ENCODE data around the gene TNIP1. TPM values are rescaled to one million over a fixed set of nuclear protein-coding genes. Genes with fewer than 3 reads are reported as not detected.

The TNIP1 gene
- total RNA-seq, 2 experiments from 2014 or later = 110 to 115 TPM

DNA sequence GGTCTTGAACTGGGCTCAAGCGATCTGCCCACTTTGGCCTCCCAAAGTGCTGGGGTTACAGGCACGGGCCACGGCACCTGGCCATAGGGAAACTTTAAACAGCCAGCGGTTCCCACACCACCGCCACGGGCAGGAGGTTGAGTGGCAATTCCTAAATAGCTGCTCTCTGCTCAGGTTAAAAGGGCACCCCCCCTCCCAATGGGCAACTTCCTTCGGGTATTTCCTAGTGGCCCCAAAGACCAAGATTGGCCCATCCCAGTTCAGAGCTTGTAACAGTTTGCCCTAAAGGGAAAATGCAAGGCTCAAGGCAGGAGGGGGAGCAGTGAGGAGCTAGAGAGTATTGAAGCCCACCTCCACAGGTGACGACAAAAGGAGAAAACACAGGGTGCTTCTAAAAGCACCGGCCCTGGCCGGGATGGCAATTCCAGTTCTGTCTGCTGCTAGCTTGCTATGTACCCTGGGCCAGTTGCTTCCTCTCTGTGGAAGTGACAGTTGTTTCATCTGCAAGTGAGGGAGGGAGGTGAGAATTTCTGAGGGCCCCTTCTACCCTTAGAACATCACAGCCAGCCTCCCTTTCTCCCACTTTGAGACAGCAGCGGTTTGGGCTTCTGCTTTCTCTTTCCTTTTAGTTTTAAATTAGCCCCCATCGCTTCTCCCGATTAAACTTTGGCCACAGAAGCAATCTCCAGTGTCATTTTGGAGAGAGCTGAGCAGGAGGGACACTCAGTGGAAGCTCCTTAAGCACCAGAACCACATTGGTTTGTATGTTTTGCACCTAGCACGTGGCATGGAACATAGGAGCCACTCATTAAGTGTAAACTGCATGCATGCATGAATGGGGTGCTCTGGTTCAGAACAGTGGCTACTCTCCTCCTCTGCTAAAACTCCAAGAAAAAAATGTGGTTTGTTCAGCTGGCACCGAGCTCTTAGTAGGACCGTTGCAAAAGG lies 17.3 kb upstream of the TNIP1 start:
- Mint-ChIP-seq H3K4me3 (no peak overlapping the region), H3K36me3 (ENCODE audit: low read depth) (peaks cover 42% of the 10 kb centered on the region), H3K27me3 (no peaks in the 10 kb centered on the region), H3K4me1 (ENCODE audit: low read depth) (peaks cover 81% of the 10 kb centered on the region), H3K27ac (peak overlapping the region; percentile 80), H3K9me3 (no peaks in the 10 kb centered on the region)
- Histone ChIP-seq H3K9me3 (ENCODE audit: control insufficient read depth in 1 of 2, insufficient read depth in 1 of 2, low read length in 2 of 2) (no peaks in the 10 kb centered on the region), H3K27ac (ENCODE audit: low read depth in 1 of 2, low read length in 2 of 2) (peak overlapping the region; percentile 18 to 53), H3K27me3 (ENCODE audit: control insufficient read depth in 1 of 2, insufficient read depth in 2 of 2, low read length in 2 of 2) (no peaks in the 10 kb centered on the region), H3K4me1 (ENCODE audit: insufficient read depth, low read length) (peaks cover 66% of the 10 kb centered on the region), H3K36me3 (ENCODE audit: insufficient read depth, low read length) (peaks cover 31% of the 10 kb centered on the region), H3K4me3 (ENCODE audit: low read length) (no peak overlapping the region)
- ATAC-seq (ENCODE audit: poor library complexity) (peak; percentile 36), DNase-seq (peak in 3 of 14 experiments; percentile 55 to 74 (median 58))
- intact Hi-C loops (cut with DNase I, micrococcal nuclease) = no loop called here
- ChIA-PET CTCF (interaction anchor here (1.3 to 2.6 kb wide), 6 partner anchors 9 to 67 kb away, joined by 3 to 10 read pairs (median 4); no protein-coding TSS in a partner anchor), POLR2A (interaction anchor here (0.6 to 1.9 kb wide), 8 partner anchors 9 to 55 kb away, joined by 3 to 8 read pairs (median 4); partner anchors contain the start of gene TNIP1)
- TF ChIP-seq, protein P1, sequence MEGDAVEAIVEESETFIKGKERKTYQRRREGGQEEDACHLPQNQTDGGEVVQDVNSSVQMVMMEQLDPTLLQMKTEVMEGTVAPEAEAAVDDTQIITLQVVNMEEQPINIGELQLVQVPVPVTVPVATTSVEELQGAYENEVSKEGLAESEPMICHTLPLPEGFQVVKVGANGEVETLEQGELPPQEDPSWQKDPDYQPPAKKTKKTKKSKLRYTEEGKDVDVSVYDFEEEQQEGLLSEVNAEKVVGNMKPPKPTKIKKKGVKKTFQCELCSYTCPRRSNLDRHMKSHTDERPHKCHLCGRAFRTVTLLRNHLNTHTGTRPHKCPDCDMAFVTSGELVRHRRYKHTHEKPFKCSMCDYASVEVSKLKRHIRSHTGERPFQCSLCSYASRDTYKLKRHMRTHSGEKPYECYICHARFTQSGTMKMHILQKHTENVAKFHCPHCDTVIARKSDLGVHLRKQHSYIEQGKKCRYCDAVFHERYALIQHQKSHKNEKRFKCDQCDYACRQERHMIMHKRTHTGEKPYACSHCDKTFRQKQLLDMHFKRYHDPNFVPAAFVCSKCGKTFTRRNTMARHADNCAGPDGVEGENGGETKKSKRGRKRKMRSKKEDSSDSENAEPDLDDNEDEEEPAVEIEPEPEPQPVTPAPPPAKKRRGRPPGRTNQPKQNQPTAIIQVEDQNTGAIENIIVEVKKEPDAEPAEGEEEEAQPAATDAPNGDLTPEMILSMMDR (IDR thresholded peaks at IDR 0.05) = no peak

DNA sequence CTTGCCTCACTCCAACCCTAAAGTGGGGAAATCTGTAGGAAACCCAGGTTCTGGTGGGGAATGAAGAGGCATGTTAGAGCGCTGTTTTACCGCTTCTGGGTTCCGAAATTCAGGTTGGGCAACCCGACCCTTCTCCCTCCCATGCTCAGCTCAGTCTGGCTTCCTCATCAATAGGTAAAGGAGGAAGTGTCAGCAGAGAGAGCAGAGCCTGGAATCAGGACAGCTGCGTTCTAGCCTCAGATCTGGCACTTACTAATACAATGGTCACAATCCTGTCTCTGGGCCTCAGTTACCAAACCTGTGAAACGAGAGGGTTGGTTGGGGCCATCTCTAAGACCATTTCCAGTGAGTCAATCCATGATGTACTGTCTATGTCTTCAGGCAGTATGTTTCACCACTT lies 16.2 kb upstream of the TNIP1 start:
- intact Hi-C loops (cut with DNase I, micrococcal nuclease) = no loop called here
- POLR2A ChIA-PET = interaction anchor here (1.3 to 1.9 kb wide), 3 partner anchors 10 to 17 kb away, joined by 5 read pairs; partner anchors contain the start of gene TNIP1
- H3K9me3 Mint-ChIP-seq = no peaks in the 10 kb centered on the region
- peak overlapping the region; percentile 80 for H3K27ac Mint-ChIP-seq
- CTCF ChIA-PET = interaction anchor here (2.6 kb wide), 1 partner anchor 19 kb away, joined by 10 read pairs; no protein-coding TSS in a partner anchor
- DNase-seq (peak in 2 of 14 experiments; percentile 50 to 63), ATAC-seq (ENCODE audit: poor library complexity) (no peak)
- H3K4me1 Mint-ChIP-seq (ENCODE audit: low read depth) = peaks cover 88% of the 10 kb centered on the region
- no peak overlapping the region for H3K4me3 Mint-ChIP-seq
- peaks cover 24% of the 10 kb centered on the region for H3K36me3 ChIP-seq (ENCODE audit: insufficient read depth, low read length)
- H3K27me3 Mint-ChIP-seq = no peaks in the 10 kb centered on the region
- H3K27me3 ChIP-seq (ENCODE audit: control insufficient read depth in 1 of 2, insufficient read depth in 2 of 2, low read length in 2 of 2) = no peaks in the 10 kb centered on the region
- TF ChIP-seq, protein P1 (IDR thresholded peaks at IDR 0.05) = no peak
- no peak overlapping the region for H3K27ac ChIP-seq (ENCODE audit: low read depth in 1 of 2, low read length in 2 of 2)
- peaks cover 71% of the 10 kb centered on the region for H3K4me1 ChIP-seq (ENCODE audit: insufficient read depth, low read length)
- no peaks in the 10 kb centered on the region for H3K9me3 ChIP-seq (ENCODE audit: control insufficient read depth in 1 of 2, insufficient read depth in 1 of 2, low read length in 2 of 2)
- no peak overlapping the region for H3K4me3 ChIP-seq (ENCODE audit: low read length)
- peaks cover 33% of the 10 kb centered on the region for H3K36me3 Mint-ChIP-seq (ENCODE audit: low read depth)

DNA sequence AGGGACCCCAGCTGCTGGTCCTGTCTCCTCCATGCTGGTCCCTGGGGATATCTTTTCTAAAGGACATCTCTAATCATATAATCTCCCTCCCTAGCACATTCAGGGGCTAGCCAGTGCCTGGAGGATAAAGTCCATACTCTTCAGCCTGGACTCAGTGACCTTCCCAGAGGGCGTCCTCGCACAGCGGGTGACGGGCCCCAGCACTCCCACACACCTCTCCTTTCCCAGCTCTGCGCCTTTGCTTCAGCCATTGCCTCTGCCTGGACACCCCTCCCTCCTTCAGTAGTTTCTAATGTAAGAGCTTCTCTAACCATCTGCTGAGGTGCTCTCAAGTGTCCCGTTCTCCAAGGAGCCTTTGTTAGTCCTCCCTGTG lies 15.2 kb upstream of the TNIP1 start:
- H3K27me3 Mint-ChIP-seq = no peaks in the 10 kb centered on the region
- DNase-seq (no peak), ATAC-seq (ENCODE audit: poor library complexity) (no peak)
- ChIA-PET POLR2A (interaction anchor here (1.1 to 1.9 kb wide), 3 partner anchors 9 to 16 kb away, joined by 3 to 5 read pairs (median 5); no protein-coding TSS in a partner anchor), CTCF (interaction anchor here (0.9 kb wide), 1 partner anchor 19 kb away, joined by 3 read pairs; no protein-coding TSS in a partner anchor)
- peak overlapping the region in 1 of 2 donors; percentile 48 for H3K27ac ChIP-seq (ENCODE audit: low read depth in 1 of 2, low read length in 2 of 2)
- peaks cover 13% of the 10 kb centered on the region for H3K36me3 ChIP-seq (ENCODE audit: insufficient read depth, low read length)
- H3K4me3 Mint-ChIP-seq = no peak overlapping the region
- no peaks in the 10 kb centered on the region for H3K27me3 ChIP-seq (ENCODE audit: control insufficient read depth in 1 of 2, insufficient read depth in 2 of 2, low read length in 2 of 2)
- peak overlapping the region; percentile 80 for H3K27ac Mint-ChIP-seq
- TF ChIP-seq, protein P1 (IDR thresholded peaks at IDR 0.05) = no peak
- H3K9me3 Mint-ChIP-seq = no peaks in the 10 kb centered on the region
- H3K36me3 Mint-ChIP-seq (ENCODE audit: low read depth) = peaks cover 23% of the 10 kb centered on the region
- no peak overlapping the region for H3K4me3 ChIP-seq (ENCODE audit: low read length)
- no peaks in the 10 kb centered on the region for H3K9me3 ChIP-seq (ENCODE audit: control insufficient read depth in 1 of 2, insufficient read depth in 1 of 2, low read length in 2 of 2)
- H3K4me1 Mint-ChIP-seq (ENCODE audit: low read depth) = peaks cover 90% of the 10 kb centered on the region
- peaks cover 68% of the 10 kb centered on the region for H3K4me1 ChIP-seq (ENCODE audit: insufficient read depth, low read length)
- intact Hi-C loops (cut with DNase I, micrococcal nuclease) = no loop called here
